GM18519 (cell line): ENCODE data around the gene LSM6.
A peak's percentile ranks its signal among the peaks of the same experiment; 100 is the strongest.

Experiments used
- ATAC-seq: cut with Tn5 transposase; IDR thresholded peaks from one replicate; pipeline ENCODE4 v1.9.1; 2021; ENCODE audit warnings: mild to moderate bottlenecking, moderate library complexity; ENCODE audit not compliant: unreplicated experiment, low FRiP score

The LSM6 gene

DNA sequence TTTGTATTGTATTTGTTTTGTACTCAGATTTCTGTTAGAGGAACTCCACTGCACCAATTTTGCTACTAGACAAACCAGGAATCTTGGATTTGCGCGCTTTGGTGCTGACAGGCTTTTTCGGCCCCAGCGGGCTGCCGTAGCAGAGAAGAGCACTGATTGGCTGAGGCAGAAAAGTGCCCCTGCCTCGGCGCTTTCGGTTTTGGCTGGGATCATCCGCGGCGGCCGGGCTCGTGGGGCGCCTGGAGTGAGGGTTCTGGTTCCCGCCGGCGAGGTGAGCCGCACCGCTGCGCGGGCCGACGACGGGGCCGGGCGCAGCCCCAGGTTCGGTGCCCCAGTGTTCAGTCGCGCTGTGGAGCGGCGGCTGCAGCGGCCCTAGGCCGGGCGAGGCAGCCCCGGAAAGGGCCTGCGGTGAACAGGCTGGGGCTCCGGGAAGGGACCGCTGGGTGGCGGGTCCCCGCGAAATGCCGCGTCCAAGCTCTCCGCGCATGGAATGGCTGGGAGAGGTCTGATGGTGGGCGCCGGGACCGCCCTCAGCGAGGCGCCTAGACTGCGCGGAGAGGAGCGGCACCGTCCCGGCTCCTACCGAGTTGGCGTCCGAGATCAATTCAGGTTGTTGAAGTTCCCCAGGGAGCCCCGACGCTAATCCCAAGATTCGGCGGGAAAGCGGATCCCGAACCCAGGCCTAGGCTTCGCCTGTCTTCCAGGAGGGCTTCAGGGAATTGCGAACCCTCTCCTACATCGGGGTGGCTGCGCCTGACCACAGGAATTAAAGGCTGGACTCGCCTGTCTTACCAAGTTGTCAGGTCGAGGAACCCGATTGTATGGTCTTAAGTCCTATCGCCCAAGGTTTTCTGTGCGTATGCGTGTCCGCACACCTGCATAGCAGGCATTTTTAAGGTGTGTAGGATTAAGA, at the start of gene LSM6:
Gene LSM6 (plus strand): TSS at position 178 of the 913 bp plus-strand sequence. CDS start 7,204 bp downstream, outside the sequence.
- ATAC-seq = peak; percentile 83

DNA sequence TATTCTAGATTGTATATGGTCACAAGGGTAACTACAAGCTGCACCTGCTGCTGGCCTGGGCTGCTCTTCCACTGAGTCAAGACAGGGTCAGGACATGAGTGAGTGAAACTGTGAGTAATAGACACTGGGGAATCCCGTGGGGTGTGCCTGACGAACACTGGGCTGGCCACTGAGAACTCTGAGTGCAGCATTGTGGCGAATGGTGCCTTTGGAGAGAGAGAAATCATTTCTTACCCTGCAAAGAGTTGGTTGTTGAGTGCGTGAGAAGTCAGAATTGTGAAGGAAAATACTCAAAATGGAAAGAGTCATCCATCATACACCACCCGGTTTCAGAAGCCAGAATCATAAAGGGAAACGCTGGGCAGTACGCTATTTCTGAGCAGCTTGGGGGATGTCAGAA, 43.1 kb upstream of the LSM6 start:
- peak; percentile 94 for ATAC-seq

DNA sequence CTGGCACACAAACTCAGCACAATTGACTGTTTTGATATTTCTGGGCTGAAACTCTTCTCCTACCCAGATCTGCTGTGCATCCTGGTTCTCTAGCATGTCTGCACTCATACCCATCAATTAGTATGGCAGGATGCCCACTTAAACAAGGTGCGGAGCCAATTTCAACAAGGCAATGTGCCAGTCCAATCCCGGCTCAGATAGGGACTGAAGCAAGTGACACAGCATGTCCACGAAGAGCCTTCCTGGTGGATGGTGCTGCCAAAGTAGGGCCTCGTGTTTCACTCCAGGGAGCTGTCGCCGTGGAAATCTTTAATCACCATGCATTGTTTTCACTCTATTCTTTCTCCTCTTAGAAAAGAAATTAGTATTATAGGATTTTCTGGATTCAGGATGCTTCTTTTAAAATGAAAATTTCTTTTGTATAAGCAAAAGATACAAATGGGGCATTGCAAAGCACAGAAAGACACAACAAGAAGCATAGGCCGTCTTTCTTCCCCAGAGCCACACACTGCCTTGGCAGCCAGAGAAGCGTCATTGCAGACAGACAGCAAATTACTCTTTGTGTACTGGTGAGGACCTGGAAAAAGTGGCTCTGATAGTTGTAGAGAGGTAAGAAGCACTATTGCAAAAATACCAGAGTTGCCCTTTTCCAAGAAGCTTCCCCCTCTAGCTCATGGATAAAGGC, 40.6 kb upstream of the LSM6 start:
- ATAC-seq = no peak

DNA sequence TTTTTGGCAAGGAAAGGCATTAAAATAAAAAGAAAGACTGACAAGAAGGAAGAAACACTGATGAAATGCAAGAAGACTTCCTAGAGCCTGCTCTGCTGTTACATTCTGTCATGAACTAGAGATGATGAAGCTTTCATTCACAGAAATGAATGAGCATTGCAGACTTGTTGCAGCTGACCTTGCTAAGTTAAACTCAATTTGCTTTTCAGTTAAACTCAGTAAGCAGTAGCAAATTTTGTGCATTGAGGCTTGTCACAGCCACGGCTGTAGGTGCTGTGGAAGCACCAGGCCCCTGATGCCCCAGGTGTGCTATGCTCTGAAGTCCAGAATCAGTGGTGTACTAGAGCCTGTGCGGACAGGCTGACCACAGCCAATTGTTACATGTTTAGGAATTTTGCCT, 39.6 kb upstream of the LSM6 start:
- ATAC-seq = no peak

DNA sequence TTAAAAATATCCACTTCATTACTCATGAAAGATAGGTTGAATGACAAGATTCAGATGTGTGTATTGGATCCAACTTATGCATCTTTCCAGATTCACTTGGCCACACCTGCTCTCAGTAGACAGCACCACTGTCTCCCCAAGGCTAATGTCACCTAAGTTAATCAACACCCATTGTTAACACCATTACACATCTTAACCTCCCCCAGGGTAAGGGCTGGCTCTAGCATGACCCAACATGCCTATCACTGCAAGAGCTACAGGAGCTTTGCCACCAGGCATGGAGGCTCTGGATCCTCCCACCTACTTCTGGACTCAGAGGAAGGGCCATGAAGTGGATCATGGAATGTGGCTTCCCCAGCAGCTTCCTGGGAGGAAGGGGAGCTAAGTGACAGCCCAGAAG, 32.8 kb upstream of the LSM6 start:
- ATAC-seq = no peak

DNA sequence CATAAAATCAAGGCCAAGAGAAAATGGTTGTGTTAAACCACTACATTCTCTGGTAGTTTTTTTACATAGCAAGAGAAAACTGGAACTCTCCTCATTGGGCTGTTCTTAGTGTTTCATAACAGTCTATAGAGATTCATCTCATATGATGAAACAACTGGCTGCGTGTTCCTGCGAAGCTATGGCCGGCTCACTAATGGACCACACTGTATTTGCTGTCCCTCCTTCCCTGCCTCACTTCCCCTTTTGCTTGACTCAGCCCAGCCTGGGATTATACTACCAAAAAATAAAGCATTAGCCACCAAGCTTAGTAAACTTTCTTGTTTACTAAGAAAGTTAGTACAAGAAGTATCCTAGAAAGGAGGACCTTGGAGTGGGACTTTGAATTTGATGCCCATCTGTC, 31.6 kb upstream of the LSM6 start:
- no peak for ATAC-seq

DNA sequence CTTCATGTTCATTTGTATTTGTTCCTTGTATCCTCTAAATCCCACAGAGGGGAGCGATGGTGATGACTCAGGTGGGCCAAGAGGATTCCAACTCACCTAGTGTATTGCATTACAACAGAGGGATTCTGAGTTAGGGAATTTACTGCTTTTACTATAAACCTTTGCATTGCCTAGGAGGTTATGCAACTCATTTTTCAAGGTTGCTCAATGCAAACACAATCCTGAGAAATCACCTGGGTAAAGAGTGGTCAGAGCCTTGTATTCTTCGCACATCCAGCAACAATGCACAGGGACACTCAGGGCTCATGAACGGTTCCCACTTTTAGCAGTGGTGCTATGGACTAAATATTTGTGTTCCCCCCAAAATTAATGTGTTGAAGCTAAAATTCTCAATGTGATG, 28.6 kb upstream of the LSM6 start:
- ATAC-seq = no peak

DNA sequence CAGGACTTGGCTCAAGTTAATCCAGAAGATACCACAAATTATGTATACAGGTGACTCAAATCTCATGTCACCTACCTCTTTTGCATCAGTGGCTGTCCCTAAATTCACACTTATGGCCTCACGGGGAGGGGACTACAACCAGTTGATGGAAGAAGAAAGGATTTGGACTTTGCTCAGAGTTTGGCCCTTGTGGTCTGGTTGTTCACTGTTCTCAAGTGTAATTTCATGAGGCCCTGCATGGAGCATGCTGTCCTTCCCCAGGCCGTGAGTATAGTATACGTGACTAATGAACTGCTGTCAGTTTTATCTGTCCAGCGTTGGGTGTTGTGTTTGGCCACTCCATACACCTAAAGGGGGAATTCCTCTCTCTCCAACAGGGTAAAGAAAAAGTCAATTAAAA, 27.5 kb upstream of the LSM6 start:
- no peak for ATAC-seq

DNA sequence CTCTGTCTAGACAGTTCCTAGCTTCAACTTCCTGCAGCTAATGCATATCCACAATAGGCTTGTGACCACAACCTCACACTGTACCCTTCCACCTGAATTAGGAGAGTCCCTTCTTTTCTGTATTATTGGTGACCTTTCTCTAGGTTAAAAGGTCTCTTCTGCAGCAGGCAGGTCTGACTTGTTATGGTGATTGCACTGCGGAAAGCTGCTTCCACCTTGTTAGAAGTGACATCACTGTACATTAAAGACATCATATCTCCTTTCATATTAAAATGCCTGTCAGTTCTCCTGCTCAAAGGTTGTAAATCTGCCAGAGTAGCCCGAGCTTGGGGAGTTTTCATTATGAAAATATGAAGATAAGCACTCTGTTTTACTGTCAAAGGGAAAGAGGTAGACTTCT, 21.5 kb upstream of the LSM6 start:
- ATAC-seq = no peak

DNA sequence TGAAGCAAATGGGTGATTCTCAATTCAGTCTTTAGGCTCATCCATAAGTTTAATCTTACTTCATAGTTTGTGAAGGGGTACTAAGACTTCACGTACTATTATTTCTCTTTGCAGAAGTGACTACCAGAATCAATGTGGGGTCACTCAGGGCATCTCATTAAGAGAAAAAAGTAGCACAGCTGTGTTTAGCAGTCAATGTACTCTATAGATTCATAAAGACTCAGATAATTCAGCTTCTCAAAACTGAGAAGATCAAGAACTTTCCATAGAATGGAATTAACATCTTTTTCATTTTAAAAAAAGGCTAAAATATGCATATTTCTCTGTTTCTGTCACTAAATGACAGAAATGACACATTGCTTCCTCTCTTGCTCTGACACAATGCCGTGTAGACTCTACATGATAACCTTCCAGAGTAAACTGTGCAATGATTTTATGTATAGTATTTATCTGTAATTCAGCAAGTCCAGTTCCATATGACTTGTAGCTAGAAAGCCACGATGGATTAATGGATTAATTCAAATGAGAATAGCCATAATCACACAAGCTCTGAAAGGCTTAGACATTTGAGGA, 20.3 kb upstream of the LSM6 start:
- ATAC-seq = no peak

DNA sequence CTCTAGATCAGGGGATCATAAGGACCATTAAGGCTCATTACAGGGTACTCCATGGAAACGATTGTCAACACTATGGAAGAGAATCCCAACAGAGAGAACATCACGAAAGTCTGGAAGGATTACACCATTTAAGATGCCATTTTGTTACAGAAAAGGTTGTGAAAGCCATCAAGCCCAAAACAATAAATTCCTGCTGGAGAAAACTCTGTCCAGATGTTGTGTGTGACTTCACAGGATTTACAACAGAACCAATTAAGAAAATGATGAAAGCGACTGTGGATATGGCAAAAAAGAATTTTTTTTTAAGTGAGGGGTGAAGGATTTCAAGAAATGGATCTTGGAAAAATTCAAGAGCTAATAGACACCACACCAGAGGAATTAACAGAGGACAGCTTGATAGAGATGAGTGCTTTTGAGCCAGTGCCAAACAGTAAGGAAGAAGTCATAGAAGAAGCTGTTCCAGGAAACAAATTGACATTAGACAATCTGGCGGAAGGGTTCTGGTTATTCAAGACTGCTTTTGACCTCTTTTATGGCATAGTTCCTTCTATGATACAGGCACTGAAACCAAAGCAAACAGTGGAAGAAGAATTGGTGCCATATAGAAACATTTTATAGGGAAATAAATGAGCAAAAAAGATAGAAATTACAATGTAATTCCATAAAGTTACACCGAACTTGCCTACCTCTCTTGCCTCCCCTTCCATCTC, 17.3 kb upstream of the LSM6 start:
- ATAC-seq = no peak

DNA sequence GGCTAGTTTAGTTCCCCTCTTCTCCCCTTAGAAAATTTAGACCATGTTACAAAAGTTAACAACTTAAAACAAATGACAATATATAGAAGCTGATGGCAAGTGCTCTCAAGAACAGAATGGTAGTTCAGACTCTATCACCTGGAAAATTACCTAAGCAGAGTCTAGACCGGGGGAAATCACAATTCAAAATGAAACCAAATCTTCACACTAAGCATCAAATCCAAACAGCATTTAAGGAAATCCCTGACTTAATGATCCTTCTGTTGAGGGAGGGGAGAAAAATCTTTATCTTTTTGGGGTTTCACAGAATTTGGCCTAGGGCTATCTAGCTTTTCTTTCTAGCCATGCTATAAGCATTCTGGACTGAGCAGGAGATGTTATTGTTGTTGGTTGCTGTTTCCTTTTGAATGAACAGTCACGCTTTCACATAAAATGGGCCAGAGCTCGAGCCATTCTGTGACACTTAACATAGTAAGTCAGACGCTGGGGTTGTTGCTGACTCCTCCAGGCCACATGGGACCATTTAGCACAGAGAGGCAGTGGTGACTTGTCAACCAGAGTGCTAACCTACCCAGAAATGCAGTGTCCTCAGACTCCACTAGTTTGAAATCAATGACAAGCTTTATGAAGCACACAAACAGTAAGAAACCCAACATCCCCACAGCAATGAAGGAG, 16.0 kb upstream of the LSM6 start:
- peak; percentile 48 for ATAC-seq

DNA sequence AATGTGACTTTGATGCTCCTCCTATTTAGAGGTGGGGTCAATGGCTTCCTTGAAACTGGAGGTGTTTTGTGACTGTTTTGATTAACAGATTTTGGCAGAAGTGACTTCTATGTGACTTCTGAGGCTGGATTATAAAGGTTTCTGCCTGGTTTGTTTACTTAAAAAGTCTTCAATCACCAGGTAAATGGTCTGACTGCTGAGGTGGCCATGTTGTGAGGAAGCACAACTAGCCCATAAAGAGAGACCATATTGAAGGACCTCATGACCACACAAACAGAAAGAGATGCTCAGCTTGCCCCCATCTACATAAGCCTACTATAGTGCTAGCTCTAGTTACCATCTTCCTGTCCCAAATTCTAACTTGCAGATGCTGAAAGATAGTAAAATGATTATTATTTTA, 14.3 kb upstream of the LSM6 start:
- no peak for ATAC-seq

DNA sequence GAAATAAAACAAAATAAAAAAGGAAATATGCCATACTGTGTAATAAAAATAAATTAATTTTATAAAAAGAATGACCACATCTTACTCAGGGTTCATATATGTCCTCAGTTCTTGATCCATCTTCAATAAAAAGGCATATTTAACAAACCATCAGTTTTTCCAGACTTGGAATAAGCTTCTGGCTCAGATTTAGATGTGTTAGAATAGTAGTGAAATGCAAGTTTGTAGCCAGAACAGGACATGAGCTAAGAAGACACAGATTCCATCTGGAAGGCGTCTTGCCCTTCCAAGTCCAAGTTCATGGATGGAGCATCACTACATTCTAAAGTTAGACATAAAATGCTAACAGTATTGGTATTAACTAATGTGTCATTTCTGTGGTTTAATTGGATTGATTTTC, 10.3 kb upstream of the LSM6 start:
- no peak for ATAC-seq

DNA sequence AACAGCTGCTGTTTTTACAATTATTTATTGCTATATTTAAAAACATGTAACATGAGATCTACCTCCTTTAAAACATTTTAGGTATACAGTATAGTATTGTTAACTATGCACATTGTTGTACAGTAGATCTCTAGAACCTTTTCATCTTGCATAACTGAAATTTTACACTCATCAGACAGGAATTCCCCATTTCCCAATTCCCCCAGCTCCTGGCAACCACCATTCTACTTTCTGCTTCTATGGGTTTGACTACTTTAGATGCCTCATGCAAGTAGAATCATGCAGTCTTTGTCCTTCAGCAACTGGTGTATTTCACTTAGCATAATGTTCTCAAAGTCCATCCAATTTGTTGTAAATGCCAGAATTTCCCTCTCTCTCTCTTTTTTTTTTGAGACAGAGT, 9.7 kb upstream of the LSM6 start:
- no peak for ATAC-seq

DNA sequence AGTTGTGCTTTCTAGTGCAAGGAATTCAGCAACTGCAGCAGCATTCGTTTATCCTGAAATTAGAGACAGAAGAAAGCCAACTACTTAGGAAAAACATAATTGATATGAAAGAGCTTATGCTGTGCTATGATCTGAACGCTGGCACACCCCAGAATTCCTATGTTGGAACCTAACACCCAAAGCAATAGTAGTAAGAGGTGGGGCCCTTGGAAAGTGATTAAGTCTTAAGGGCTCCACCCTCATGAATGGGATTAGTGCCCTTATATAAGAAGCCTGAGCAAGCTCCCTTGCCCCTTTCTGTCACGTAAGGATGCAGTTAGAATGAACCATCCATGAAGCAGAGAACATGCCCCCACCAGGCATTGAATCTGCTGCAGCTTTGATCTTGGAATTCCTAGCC, 5.4 kb upstream of the LSM6 start:
- no peak for ATAC-seq

DNA sequence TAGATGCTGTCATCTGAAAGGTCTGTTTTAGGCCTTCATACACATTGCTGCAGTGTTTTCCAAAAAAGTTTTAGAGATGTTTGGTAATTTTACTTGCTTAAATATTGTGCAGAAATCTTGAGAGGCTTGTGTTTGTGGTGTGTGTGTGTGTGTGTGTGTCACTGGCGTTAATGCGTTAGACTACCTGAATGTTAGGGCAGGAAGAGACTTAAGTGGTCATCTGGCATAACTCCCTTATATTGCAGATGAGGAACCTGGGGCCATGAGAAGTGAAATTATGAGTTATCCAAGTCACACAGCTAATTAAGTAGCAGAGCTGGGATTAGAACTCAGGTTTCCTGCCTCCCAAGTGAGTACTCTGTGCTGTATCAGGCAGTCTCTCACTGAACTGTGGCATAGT, 1.4 kb downstream of the LSM6 start:
- no peak for ATAC-seq

DNA sequence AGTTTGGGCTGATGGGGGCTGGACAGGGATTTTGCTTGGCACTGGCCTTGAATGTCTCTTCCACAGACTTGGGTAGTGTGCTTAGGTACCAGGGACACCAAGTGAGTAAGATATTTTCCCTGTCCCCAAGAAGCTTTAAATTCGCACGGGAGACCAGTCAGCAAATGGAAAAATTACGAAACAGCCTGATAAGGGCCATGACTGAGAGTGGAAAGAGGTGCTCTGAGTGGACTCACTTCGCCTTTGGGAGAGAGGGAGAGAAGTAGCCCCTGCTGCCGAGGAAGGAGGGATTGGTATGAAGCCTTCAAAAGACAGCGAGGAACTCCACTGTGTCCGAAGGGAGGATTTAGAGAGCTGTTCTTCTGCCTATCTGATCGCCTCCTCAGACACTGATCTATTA, 2.6 kb downstream of the LSM6 start:
- no peak for ATAC-seq

DNA sequence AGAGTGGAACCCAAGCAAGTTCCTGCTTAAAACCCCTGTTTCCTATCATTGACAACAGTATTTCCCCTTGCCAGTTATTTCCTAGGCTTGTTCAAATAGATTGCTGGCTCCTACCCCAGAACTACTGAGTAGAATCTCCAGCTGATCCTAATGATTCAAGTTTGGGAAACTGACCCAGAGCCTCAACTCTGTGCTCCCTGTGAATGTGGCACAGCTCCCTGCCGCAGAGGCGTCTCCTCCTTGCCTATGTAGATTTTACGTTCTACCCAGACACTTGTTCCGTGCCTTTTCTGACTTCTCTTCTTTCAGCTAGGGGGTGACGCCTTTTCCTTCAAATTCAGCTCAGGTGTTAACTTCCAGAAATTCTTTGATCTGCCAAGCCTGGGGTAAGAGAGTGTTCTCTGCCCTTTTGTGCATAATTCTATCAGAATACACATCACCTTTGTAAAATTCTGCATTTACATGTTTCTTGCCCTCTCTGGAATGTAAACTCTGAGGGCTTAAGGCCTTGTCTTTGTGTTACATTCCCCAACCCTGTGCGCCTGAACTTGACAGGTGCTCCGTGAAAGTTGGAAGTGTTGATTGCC, 4.4 kb downstream of the LSM6 start:
- no peak for ATAC-seq

DNA sequence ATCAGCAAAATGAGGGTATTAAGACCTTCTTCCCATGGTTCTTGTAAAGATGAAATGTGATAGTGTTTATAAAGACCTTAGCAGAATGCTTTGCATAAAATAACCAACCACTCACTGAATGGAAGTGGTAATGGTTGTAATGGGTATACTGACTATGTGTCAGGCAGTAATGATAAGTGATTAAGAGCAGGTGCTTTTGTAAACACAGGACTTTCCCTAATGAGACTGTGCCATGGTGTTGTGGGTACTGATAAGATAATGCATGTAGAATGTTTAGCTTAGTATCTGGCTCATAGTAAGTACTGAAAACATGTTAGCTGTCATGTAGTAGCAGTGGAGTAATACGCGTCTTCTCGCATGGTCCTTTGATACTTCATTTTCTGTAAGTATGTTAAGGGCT, 6.9 kb downstream of the LSM6 start:
- no peak for ATAC-seq
